DMS 273 (cell line): ENCODE measurements around the gene PAK4.

Experiments
- DNase-seq: peaks from one replicate; lab custom pipeline; 2025; ENCODE audit not compliant: unreplicated experiment; lab: John Stamatoyannopoulos, UW

PAK4 gene

DNA sequence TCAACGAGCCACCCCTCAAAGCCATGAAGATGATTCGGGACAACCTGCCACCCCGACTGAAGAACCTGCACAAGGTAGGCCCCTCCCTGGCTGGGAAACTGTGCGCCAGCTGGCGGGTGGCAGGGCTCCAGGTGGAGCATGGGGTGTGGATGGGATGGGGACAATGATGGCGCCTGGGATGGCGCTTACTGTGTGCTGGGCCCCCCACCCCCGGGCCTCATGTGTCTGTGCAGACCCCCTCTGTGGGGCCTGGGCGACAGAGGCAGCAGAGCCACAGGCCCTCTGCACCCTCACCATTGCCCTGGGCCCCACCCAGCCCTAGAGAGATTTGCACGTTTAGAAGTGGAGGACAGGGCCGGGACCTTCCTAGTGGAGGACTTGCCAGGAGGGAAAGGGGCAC, 52.1 kb downstream of the PAK4 start:
- no peak for DNase-seq

DNA sequence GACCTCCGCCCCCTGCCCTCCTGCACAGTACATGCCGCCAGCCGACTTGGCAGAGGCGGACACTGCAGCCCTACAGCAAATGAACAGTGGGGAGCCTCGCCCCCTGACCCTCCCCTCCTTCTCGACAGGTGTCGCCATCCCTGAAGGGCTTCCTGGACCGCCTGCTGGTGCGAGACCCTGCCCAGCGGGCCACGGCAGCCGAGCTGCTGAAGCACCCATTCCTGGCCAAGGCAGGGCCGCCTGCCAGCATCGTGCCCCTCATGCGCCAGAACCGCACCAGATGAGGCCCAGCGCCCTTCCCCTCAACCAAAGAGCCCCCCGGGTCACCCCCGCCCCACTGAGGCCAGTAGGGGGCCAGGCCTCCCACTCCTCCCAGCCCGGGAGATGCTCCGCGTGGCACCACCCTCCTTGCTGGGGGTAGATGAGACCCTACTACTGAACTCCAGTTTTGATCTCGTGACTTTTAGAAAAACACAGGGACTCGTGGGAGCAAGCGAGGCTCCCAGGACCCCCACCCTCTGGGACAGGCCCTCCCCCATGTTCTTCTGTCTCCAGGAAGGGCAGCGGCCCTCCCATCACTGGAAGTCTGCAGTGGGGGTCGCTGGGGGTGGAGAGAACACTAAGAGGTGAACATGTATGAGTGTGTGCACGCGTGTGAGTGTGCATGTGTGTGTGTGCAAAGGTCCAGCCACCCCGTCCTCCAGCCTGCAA, 52.9 kb downstream of the PAK4 start:
- no peak for DNase-seq

DNA sequence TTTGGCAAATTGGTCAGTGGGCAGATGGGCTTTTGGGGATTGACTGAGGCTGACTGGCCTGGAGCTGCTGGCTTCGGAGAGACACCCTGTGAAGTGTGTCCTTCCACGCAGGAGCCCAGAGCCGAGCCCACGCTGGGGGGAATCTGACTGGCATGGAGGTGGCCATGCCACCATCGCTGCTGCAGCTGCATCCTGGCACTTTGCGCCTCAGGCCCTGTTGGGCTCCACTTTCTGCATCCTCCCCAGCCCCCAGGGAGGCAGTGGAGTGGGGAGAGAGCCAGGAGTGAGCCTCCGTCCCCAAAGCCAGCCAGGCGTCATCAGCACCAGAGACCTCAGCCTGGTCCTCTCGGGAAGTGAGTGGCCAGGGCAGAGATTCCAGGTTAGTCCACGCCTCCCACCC, 54.2 kb downstream of the PAK4 start:
- no peak for DNase-seq

DNA sequence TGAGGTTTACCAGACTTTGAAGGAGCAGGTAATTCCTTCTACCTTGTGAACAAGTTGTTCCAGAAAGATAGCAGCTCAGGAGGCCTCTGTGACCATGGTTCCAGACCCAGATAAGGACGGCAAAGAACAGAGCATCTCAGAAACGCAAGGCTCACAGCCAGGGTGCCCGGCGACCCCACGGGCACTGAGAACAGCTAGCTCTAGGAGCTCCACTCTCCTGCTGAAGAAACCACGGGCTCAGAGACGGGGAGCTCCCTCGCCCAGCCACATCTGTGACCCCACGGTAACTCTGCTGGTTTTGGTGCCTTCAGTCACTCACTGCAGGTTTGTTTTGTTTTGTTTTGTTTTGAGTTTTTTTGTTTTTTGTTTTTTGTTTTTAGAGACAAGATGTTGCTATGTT, 55.2 kb downstream of the PAK4 start:
- DNase-seq: no peak

DNA sequence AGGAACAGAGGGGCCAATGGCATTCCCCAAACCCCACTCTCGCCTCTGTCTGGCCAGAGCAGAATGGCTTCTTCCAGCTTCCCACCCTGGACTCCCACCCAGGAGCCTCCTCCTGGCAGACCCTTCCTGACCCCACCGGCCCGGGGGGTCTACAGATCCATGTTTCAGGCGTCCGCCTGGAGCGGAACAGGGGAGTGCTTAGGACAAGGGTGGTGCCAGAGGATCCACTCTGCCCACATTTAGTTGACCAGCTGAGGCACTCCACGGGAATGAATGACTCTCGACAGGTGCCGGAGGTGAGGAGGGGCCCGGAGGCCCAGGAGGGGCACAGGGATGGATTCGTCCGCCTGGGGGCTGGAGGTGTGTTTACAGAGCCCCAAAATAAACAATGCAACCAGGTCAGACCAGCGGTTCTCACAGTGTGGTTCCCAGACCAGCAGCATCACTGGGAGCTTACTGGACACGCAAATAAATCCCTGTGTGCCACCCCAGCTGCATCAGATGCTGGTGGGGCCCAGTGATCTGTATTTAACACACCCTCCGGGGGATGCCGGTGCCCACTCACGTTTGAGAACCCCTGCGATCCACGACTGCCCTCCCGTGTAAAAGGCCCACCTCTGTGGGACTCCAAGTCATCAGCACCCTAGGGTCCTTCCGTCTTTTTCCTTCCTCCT, 56.1 kb downstream of the PAK4 start:
- DNase-seq: no peak

DNA sequence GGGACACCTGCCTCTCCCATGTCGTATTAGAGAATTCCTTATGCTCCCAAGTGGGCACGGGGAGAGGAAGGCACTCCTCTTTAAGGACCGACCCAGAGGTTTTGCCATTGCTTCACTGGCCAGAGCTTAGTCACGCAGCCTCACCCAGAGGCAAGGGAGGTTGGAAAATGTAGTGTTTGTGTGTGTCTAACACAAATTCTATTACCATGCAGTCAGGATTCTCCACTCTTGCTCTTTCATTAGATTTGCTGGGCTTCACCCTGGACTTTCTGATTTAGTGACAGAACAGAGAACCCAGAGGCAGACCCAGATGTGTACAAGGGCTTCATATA, 56.6 kb downstream of the PAK4 start:
- no peak for DNase-seq

DNA sequence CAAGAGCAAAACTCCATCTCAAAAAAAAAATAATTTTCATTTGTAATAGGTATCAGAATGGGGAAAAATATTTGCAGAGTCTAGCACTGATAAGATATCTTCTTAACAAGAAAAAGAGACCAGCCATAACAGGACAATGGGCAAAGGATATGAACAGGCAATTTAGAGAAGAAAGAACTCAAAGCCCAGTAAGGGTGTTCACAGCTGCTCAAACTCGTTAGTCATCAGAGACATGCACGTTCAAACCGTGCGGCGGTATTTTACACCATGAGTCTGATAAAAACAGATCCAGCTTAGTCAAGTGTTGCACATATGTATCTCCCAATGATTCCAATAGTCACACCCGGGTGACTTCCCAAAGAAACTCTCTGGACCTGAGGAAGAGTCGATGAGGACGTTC, 57.5 kb downstream of the PAK4 start:
- no peak for DNase-seq

DNA sequence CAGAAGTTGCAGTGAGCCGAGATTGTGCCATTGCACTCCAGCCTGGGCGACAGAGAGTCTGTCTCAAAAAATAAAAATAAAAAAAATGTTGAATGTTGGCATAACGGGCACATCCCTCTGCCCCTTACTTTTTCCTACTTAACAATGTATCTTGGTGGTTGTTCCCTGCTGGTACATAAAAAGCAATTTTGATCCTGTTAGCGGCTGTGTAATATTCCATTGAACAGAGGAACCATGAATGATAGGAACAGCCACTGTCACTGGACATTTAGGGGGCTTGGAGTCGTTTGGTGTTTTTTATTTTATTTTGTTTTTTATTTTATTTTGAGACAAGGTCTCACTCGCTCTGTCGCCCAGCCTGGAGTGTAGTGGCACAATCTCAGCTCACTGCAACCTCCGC, 60.8 kb downstream of the PAK4 start:
- DNase-seq: no peak

DNA sequence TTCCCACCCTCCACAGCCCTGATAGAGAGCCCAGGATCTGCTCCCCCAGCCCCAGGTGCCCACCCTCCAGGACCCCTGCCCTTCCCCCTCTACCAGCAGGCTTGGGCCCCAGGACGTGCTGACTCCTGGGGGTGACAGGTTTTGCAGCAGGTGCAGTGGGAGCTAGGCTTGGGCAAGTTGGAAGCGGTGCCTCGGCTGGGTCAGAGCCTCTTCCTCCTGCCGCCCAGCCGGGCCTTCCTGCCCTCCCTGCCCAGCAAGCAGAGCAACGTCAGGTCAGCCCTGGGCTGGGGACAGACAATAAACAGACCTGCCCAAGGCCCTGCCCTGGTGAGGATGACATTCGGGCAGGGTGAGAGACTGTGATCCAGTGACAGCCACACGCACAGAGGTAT, 62.0 kb downstream of the PAK4 start:
- no peak for DNase-seq

DNA sequence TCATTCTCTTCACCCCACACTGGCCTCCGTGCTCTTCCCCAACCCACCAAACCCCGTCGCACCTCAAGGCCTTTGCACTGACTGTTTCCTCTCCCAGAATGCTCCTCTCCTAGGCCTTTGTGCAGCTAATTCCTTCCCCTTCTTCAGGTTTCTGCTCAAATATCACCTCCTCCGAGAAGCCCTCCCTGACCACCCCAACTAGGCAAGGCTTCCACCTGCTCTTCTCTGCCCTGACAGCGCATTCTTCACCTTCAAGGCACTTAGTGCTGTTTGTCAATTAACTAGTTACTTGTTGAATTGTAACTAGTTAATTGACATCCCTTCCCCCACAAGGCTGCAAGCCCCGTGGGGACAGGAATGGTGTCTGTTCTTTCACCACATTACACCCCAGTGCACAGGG, 63.4 kb downstream of the PAK4 start:
- DNase-seq: no peak

DNA sequence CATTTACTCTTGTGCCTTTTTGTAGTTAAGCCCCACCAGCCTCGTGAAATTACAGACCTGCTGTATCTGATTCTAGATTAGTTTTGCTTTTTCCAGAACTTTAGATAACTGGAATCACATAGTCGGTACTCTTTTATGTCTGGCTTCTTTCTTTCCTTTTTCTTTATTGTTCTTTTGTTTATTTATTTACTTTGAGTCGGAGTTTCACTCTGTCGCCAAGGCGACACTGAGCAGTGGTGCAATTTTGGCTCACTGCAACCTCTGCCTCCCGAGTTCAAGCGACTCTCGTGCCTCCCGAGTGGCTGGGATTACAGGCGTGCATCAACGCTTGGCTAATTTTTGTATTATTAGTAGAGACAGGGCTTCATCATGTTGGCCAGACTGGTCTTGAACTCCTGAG, 65.2 kb downstream of the PAK4 start:
- DNase-seq: no peak

DNA sequence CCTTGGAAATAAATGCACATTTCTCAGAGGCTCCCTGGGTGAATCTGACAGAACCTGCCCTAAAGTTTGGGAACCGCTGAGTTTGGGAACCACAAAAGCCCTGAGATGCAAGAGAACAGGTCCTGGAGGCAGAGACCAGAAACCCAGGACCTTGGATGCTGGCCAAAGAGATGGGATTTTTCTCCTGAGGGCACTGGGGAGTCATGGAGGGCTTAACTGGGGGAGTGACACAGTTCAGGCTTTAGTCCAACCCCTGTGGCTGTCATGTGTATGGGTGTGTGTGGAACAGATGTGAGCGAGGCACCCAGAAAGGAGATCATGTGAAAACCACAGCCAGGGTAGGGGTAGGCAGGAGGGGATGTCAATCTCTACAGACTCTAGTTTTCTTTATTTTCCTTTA, 67.3 kb downstream of the PAK4 start:
- no peak for DNase-seq

DNA sequence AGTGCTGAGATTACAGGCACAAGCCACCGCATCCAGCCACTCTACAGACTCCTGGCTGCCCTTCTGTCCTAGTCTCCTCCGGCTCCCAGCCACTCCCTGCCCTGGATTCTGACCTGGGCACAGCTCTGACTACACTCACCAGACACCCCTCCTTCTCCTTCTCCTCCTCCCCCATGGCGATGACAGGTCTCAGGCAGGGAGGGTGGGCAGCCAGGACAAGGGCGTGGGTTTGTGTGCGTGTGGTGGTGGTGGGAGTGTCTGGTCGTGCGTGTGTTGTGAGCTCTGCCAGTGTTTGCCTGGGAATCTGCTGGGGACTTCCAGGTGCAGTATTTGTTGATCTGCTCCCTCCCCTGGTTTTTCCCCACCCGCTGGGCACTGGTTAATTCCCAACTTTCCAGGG, 68.2 kb downstream of the PAK4 start:
- DNase-seq: no peak

DNA sequence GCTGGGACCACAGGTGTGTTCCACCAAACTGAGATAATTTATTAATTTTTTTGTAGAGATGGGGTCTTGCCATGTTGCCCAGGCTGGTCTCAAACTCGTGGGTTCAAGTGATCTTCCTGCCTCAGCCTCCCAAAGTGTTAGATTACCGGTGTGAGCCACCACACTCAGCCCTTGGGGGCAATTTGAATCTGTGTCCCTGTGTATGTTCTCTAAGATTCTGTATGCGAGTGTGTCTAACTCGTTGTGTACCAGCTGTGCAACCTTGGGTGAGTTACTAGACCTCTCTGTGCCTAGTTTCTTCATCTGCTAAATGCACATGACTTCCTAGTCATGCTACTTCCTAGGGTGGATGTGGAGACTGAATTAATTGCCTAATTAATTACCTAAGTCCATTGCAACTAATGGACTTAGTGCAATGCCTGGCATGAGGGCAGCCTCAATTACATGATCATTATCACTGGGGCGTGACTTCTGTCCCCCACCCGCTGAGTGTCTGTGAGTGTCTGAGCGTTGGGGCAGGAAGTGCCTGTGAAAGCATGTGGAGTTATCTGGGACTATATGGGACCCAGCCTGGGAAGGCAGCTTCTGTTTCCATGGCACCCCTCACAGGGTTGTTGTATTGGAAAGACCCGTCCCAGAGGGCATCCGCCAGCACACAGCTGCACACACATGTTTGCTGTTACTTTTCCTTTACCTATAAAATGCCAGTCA, 69.4 kb downstream of the PAK4 start:
- peak; percentile 59 for DNase-seq

DNA sequence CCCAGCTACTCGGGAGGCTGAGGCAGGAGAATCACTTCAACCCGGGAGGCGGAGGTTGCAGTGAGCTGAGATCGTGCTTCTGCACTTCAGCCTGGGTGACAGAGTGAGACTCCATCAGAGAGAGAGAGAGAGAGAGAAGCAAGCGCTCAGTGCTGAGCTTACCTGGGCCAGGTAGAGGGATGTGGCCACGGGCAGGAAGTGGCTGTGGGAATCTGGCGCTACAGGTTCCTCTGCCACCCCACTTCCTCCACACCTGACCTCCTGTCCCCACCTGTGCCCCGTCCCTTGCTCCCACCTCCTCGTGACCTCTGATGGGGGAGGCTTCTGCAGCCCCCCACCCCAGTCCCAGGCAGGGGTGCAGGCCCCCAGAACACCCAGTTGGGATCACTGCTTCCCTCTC, 70.2 kb downstream of the PAK4 start:
- no peak for DNase-seq

DNA sequence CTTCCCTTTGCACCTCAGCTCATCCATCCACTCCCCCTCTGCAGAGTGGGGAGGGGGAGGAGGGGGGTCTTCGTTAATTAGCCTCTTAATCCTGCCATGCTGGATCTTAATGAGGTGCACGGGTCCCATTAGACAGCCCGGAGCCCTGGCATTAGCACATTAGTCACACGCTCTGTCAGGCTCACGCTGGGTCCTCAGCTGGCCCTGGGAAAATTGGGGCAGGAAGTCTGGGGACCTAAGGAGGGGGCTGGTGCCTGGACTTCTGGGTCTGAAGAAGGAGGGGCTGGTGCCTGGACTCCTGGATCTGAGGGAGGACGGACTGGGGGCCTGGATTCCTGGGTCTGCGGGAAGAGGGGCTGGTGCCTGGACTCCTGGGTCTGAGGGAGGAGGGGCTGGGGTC, 70.7 kb downstream of the PAK4 start:
- DNase-seq: no peak

DNA sequence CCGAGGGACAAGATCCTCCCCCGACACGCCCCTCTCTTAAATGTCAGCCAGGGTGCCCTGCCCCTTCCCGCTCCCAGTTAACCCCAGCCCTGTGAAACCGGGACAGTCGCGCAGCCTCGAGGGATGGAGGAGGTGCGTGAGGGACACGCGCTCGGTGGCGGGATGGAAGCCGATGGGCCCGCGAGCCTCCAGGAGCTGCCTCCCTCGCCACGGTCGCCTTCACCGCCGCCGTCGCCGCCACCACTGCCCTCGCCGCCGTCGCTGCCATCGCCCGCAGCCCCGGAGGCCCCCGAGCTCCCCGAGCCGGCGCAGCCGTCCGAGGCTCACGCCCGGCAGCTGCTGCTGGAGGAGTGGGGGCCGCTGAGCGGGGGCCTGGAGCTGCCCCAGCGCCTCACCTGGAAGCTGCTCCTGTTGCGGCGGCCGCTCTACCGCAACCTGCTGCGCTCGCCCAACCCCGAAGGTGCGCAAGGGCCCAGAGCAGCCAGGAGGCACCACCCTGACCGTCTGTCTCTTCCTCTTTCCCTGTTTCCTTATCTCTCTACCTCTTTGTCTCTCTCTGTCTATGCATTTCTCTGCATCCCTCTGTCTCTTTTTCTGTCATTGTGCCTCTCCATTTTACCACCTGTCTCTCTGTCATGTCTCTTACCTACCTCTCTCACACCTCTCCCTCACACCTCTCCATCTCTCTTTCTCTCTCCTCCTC, 71.4 kb downstream of the PAK4 start, which contains the start of gene NCCRP1:
Gene NCCRP1 (plus strand): TSS at position 105 of the 703 bp plus-strand sequence. CDS start 19 bp downstream, at position 124.
- peak; percentile 50 for DNase-seq

DNA sequence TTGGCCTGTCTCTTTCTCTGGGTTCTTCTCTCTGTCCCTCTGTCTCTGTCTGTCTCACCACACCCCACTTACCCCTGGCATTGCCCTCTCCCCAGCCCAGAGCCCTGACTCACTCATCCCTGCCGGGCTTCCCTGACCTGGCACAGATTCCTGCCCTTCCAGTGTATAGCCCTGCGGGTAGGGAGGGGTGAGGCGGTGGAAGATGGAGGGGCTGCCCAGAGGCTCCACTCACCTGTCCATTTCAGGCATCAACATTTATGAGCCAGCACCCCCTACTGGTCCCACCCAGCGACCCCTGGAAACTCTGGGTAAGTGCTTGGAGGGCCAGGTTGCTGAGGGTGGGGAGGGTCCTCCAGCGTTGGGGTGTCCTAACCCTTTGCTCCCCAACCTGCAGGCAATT, 72.2 kb downstream of the PAK4 start:
- no peak for DNase-seq

DNA sequence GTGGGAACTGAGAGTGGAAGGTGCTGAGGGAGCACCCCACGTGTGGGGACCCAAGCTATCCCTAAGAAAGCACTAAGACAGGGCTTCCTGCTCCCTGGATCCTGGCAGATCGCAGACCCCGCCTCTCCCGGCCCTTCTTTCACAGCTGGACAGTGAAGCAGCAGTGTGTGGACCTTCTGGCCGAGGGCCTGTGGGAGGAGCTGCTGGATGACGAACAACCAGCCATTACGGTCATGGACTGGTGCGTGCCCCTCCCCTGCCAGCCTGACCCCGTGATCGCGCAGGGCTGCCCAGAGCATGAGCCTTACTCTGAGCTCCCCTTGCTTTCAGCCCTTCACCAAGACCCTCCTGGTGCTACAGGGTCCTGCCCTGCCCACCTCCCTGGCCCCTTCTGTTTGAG, 73.4 kb downstream of the PAK4 start:
- DNase-seq: no peak

DNA sequence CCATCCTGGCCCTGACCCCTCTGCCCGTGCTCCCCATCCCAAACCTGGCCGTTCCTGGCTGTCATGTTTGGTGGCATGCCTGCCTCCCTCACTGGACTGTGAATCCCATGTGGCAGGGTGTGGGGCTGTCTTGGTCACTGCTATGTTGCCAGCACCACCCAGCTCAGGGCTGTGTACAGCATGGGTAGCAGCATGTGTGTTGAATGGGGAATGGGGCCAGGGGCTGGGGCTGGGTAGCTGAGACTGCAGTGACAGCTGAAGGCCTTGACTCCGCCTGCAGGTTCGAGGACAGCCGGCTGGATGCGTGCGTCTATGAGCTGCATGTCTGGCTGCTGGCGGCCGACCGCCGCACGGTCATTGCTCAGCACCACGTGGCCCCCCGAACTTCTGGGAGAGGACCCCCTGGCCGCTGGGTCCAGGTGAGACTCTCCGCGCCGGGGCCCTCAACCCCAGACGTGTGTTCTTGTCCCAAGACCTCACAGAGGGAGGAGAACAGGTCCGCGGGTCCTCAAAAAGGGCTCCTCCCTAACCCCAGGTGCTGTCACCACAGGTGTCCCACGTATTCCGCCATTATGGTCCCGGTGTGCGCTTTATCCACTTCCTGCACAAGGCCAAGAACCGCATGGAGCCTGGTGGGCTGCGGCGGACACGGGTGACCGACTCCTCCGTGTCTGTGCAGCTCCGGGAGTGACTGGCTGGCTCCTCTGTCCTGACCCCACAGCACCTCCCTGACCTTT, 74.6 kb downstream of the PAK4 start:
- no peak for DNase-seq

DNA sequence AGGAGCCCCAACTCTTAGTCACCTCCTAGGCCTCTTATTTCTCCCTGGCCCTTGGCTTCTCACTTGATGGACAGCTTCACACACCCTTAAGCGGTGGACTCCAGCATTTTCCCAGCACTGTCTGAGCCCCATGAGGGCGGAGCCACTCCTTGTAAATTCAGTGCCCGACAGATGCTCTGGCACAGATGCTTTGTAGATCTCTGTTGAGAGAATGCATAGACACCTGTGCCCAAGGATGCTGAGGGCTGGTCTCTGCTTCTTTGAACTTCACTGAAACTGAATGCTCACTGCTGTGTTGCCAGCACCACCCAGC, 75.2 kb downstream of the PAK4 start:
- peak; percentile 82 for DNase-seq
